Upper lobe of left lung (tissue), 6 donors: Measurements from ENCODE around the gene PTPRN2. TPM values are rescaled to one million over a fixed set of nuclear protein-coding genes. Genes with fewer than 3 reads are reported as not detected.

Source experiments
- ATAC-seq, 2 donors: fragments of 200-7000 bp; cut with Tn5 transposase; one replicate each; pipeline ENCODE4 v1.9.1; 2022; ENCODE audit warnings: mild to moderate bottlenecking in 2 of 2, moderate library complexity in 2 of 2; ENCODE audit not compliant: low FRiP score in 2 of 2
- DNase-seq, 2 donors: peaks; one replicate each; pipeline ENCODE4 v3.0.0-alpha.2; 2019 to 2020
- H3K27ac ChIP-seq, 4 donors: fragments of 200-600 bp; sonication (generic); one replicate each; pipeline ENCODE4 v1.5.1; 2016 to 2019
- H3K27me3 ChIP-seq, 4 donors: fragments of 200-600 bp; sonication (generic); one replicate each; pipeline ENCODE4 v1.5.1; 2017 to 2019
- H3K36me3 ChIP-seq, 4 donors: fragments of 200-600 bp; sonication (generic); one replicate each; pipeline ENCODE4 v1.5.1; 2016 to 2019
- H3K4me1 ChIP-seq, 4 donors: fragments of 200-600 bp; sonication (generic); one replicate each; pipeline ENCODE4 v1.5.1; 2018 to 2019
- H3K4me3 ChIP-seq, 4 donors: fragments of 200-600 bp; sonication (generic); one replicate each; pipeline ENCODE4 v1.5.1; 2017 to 2019; ENCODE audit warnings: mild to moderate bottlenecking in 2 of 4, moderate library complexity in 1 of 4
- H3K9me3 ChIP-seq, 4 donors: fragments of 200-600 bp; sonication (generic); one replicate each; pipeline ENCODE4 v1.5.1; 2018 to 2019
- EP300 ChIP-seq, 4 donors: sonication (generic); formaldehyde crosslinking; IDR thresholded peaks; one replicate each; pipeline ENCODE4 v1.5.1; 2017; ENCODE audit warnings: antibody characterized with exemption in 4 of 4, control low read depth in 2 of 4
- POLR2A ChIP-seq, 4 donors: fragments of 450-650 bp; IDR thresholded peaks; one replicate each; pipeline ENCODE4 v1.5.1; 2016 to 2017; ENCODE audit warnings: antibody characterized with exemption in 4 of 4, mild to moderate bottlenecking in 2 of 4
- POLR2AphosphoS5 ChIP-seq, 2 donors: sonication (generic); formaldehyde crosslinking; IDR thresholded peaks; one replicate each; pipeline ENCODE4 v1.5.1; 2017; ENCODE audit warnings: antibody characterized with exemption in 2 of 2
- WGBS, 2 donors: methylation state at CpG; one replicate each; pipeline ENCODE4 v1.1.5; 2017 to 2018; 5-methylcytosine and 5-hydroxymethylcytosine counted together
- total RNA-seq, 6 donors: library from RNA; depleted of rRNA in 4 of 6; stranded (reverse); fragments of >200 nt in 4 of 6; gene quantifications; one replicate each; pipeline versions ENCODE4 v1.1.0 to v1.2.1, GENCODE V29; 2016 to 2021
- TF ChIP-seq, protein P1 (sequence below), 6 experiments: fragments of 450-650 bp in 4 of 6; fragments of 200-600 bp in 2 of 6; sonication (generic) in 2 of 6; IDR thresholded peaks; one replicate each; pipeline ENCODE4 v1.5.1; 2016 to 2019; ENCODE audit warnings: antibody characterized with exemption in 6 of 6
- donor health status: DM: no; HTN: no; CAD: no; lungs with moderate emphysema.
- donor health status: DM: no; HTN: yes; CAD: no; lungs with severe emphysema.

PTPRN2 gene
- total RNA-seq, 6 donors from 2014 or later, result 3.3 to 7.9 (median 5.2) TPM

DNA sequence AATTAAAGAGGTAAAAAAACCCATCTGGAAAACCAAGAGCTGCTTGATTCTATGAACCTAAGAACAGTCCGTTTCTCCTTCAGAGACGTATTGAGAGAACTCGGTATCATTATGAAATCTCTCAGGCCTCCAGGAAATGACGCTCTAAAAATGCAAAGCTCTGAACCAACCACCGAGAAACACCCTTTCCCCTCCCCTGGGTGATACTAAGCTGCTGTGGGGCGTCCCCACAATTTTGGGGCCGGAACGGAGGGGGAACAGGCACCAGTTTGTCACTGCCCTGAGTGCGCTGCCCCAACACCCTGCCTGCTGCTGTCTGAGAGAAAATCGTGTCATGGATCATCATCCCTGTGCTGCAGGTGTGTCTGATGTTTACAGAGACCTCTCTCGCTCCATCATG is 741.4 kb downstream of the PTPRN2 start:
- H3K9me3 ChIP-seq, result no peaks in the 10 kb centered on the region
- ATAC-seq (no peak), DNase-seq (no peak)
- peaks cover 0 to under 1% (median 0%) of the 10 kb centered on the region in 4 donors for H3K4me1 ChIP-seq
- no peak overlapping the region for H3K4me3 ChIP-seq
- H3K36me3 ChIP-seq, result no peaks in the 10 kb centered on the region
- WGBS, 2 donors, result 57 to 63% methylated on average over 11 of the region's 11 CpGs
- no peak overlapping the region for H3K27ac ChIP-seq
- no peaks in the 10 kb centered on the region for H3K27me3 ChIP-seq
- TF ChIP-seq, protein P1, sequence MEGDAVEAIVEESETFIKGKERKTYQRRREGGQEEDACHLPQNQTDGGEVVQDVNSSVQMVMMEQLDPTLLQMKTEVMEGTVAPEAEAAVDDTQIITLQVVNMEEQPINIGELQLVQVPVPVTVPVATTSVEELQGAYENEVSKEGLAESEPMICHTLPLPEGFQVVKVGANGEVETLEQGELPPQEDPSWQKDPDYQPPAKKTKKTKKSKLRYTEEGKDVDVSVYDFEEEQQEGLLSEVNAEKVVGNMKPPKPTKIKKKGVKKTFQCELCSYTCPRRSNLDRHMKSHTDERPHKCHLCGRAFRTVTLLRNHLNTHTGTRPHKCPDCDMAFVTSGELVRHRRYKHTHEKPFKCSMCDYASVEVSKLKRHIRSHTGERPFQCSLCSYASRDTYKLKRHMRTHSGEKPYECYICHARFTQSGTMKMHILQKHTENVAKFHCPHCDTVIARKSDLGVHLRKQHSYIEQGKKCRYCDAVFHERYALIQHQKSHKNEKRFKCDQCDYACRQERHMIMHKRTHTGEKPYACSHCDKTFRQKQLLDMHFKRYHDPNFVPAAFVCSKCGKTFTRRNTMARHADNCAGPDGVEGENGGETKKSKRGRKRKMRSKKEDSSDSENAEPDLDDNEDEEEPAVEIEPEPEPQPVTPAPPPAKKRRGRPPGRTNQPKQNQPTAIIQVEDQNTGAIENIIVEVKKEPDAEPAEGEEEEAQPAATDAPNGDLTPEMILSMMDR (IDR thresholded peaks at IDR 0.05), result no peak
- no peak for TF ChIP-seq POLR2A (IDR thresholded peaks at IDR 0.05)
- no peak for TF ChIP-seq POLR2AphosphoS5 (IDR thresholded peaks at IDR 0.05)
- TF ChIP-seq EP300 (IDR thresholded peaks at IDR 0.05), result no peak

DNA sequence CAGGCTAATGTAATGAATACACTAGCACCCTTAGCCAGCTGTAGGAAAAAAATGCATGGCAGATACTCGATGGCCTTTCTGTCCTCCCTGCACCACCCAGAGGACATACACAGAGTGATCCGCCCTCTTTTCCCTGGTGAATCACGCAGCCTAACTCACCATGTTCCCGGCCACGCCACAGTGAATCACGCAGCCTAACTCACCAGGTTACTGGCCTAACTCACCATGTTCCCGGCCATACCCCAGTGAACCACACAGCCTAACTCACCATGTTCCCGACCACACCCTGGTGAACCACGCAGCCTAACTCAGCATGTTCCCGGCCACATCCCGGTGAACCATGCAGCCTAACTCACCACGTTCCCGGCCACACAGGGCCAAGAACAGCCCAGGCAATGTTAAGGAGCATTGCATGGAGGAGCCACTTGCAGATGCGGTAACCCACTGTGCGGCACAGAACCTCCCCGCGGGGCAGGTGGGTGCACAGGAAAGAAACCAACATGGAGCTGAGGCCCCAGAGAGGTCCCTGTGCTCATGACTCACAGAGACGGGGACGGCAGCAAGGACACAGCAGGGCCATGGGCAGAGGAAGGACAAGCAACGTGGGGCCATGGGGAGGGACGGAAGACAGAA is 742.3 kb downstream of the PTPRN2 start:
- Histone ChIP-seq H3K4me1 (no peaks in the 10 kb centered on the region), H3K4me3 (no peak overlapping the region), H3K27ac (no peak overlapping the region), H3K27me3 (no peaks in the 10 kb centered on the region), H3K36me3 (no peaks in the 10 kb centered on the region), H3K9me3 (no peaks in the 10 kb centered on the region)
- TF ChIP-seq EP300 (IDR thresholded peaks at IDR 0.05) (no peak), POLR2AphosphoS5 (IDR thresholded peaks at IDR 0.05) (no peak), POLR2A (IDR thresholded peaks at IDR 0.05) (no peak)
- TF ChIP-seq, protein P1 (IDR thresholded peaks at IDR 0.05), result no peak
- 88 to 91% methylated on average over 20 to 21 of the region's 21 CpGs for WGBS, 2 donors
- ATAC-seq (peak in 1 of 2 donors; percentile 28), DNase-seq (no peak)

DNA sequence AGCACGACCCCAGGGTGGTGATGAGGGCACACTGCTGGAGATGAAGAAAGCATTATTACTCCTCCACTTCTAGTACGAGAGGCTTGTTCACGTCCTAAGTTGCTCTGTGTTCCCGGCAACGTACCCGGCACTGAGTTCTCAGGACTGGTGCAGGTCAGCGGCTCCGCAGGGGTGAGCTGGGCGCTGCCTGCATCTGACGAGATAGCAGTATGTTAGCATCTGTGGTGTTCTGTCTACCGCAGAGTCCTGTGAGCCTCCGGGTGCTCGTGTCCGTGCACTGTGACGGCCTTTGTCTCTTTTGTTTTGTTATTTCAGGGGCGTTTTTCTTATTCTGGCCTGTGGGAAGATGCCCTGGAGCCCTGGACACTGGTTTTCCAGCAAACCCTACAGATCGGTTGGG is 743.0 kb downstream of the PTPRN2 start:
- no peaks in the 10 kb centered on the region for H3K36me3 ChIP-seq
- H3K27me3 ChIP-seq, result no peaks in the 10 kb centered on the region
- DNase-seq, result no peak
- H3K4me1 ChIP-seq, result no peaks in the 10 kb centered on the region
- H3K4me3 ChIP-seq, result no peak overlapping the region
- ATAC-seq, result no peak
- 89 to 90% methylated on average over 17 of the region's 17 CpGs for WGBS, 2 donors
- TF ChIP-seq, protein P1 (IDR thresholded peaks at IDR 0.05), result no peak
- no peaks in the 10 kb centered on the region for H3K9me3 ChIP-seq
- no peak overlapping the region for H3K27ac ChIP-seq

DNA sequence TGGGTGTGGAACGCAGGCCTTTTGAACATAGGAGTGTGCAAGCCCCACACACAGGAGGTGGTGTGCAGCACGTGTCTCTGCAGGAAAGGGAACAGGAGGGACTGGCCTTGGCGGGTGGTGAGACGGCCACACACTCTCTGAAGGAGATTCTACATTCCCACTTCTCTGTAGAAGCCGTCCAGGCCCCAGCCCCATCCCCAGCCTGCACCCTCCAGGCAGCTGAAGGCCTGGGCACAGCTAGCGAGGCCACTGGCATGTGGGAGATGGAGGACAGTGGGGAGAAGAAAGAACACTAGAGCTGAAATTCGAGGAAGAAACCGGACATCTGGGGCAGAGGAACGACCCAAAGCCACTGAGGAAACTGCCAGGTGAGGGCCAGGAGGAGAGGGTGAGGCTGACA is 743.5 kb downstream of the PTPRN2 start:
- TF ChIP-seq POLR2A (IDR thresholded peaks at IDR 0.05) (no peak), EP300 (IDR thresholded peaks at IDR 0.05) (no peak), POLR2AphosphoS5 (IDR thresholded peaks at IDR 0.05) (no peak)
- TF ChIP-seq, protein P1 (IDR thresholded peaks at IDR 0.05), result no peak
- no peaks in the 10 kb centered on the region for H3K9me3 ChIP-seq
- whole genome bisulfite sequencing, 2 donors, result 79 to 80% methylated on average over 9 of the region's 9 CpGs
- ATAC-seq, result no peak
- DNase-seq, result no peak
- H3K4me3 ChIP-seq, result no peak overlapping the region
- no peak overlapping the region for H3K27ac ChIP-seq
- no peaks in the 10 kb centered on the region for H3K27me3 ChIP-seq
- no peaks in the 10 kb centered on the region for H3K36me3 ChIP-seq
- no peaks in the 10 kb centered on the region for H3K4me1 ChIP-seq
